SK-N-SH (cell line): ENCODE results near the gene EIF2D. TPM values are rescaled to one million over a fixed set of nuclear protein-coding genes. Genes with fewer than 3 reads are reported as not detected.

Experiments used
- CTCF ChIA-PET: fragments of 300-600, 350-600 bp; formaldehyde crosslinking; extraction: SDS; loops from one replicate; lab custom pipeline; 2021; lab: Yijun Ruan, JAX
- POLR2A ChIA-PET: fragments of 350-600 bp; sonication (Branson Sonifier 250); formaldehyde crosslinking; extraction: SDS; loops from one replicate; lab custom pipeline; 2020; ENCODE audit warnings: antibody characterized with exemption, inconsistent platforms; lab: Yijun Ruan, JAX
- DNase-seq: peaks from one replicate; pipeline ENCODE4 v3.0.0; 2012
- H2AFZ ChIP-seq: fragments of 200-600 bp; sonication (generic); 2 replicates; pipeline ENCODE4 v1.8.1; 2016; ENCODE audit warnings: antibody characterized with exemption, mild to moderate bottlenecking, low read depth
- H3F3A ChIP-seq: fragments of 200-600 bp; sonication (generic); replicated peaks from 2 replicates; pipeline ENCODE3; 2016; ENCODE audit warnings: antibody characterized with exemption, mild to moderate bottlenecking; ENCODE audit not compliant: insufficient read depth
- H3K27ac ChIP-seq, 2 experiments: fragments of 200-500 bp in 1 of 2; fragments of 200-600 bp in 1 of 2; sonication (Bioruptor generic) in 1 of 2; sonication (generic), shearing (Covaris generic) in 1 of 2; 2 replicates each; pipeline versions ENCODE4 v1.5.1 to v1.6.1; 2014 to 2016; ENCODE audit warnings: low read depth in 2 of 2, inconsistent platforms in 1 of 2, low read length in 1 of 2, mild to moderate bottlenecking in 1 of 2, mixed read lengths in 1 of 2
- H3K27me3 ChIP-seq: fragments of 200-600 bp; sonication (generic), shearing (Covaris generic); 2 replicates; pipeline ENCODE4 v1.6.1; 2016; ENCODE audit warnings: mixed run types; ENCODE audit not compliant: insufficient read depth
- H3K36me3 ChIP-seq, 2 experiments: fragments of 200-500 bp in 1 of 2; fragments of 200-600 bp in 1 of 2; sonication (Bioruptor generic) in 1 of 2; sonication (generic) in 1 of 2; replicated peaks in 1 of 2; 2 replicates each; pipeline versions ENCODE3 to v1.5.1; 2014 to 2016; ENCODE audit warnings: low read length in 1 of 2, mild to moderate bottlenecking in 1 of 2; ENCODE audit not compliant: insufficient read depth in 2 of 2, control insufficient read depth in 1 of 2
- H3K4me1 ChIP-seq, 2 experiments: fragments of 200-500 bp in 1 of 2; fragments of 200-600 bp in 1 of 2; sonication (Bioruptor generic) in 1 of 2; sonication (generic), shearing (Covaris generic) in 1 of 2; 2 replicates each; pipeline versions ENCODE4 v1.5.1 to v1.6.1; 2014 to 2016; ENCODE audit warnings: low read depth in 1 of 2, low read length in 1 of 2, mixed run types in 1 of 2; ENCODE audit not compliant: insufficient read depth in 2 of 2, control insufficient read depth in 1 of 2
- H3K4me2 ChIP-seq: fragments of 200-600 bp; sonication (generic), shearing (Covaris generic); 2 replicates; pipeline ENCODE4 v1.6.1; 2017; ENCODE audit warnings: mixed run types
- H3K4me3 ChIP-seq, 2 experiments: fragments of 200-500 bp in 1 of 2; fragments of 200-600 bp in 1 of 2; sonication (Bioruptor generic) in 1 of 2; sonication (generic), shearing (Covaris generic) in 1 of 2; 2 replicates each; pipeline versions ENCODE4 v1.5.1 to v1.8.1; 2014 to 2016; ENCODE audit warnings: low read depth in 2 of 2, inconsistent platforms in 1 of 2, low read length in 1 of 2, mild to moderate bottlenecking in 1 of 2, mixed read lengths in 1 of 2, moderate library complexity in 1 of 2
- H3K79me2 ChIP-seq: fragments of 200-600 bp; sonication (generic); 2 replicates; pipeline ENCODE4 v1.8.1; 2017; ENCODE audit warnings: mild to moderate bottlenecking; ENCODE audit not compliant: insufficient read depth
- H3K9ac ChIP-seq: fragments of 200-600 bp; sonication (generic); 2 replicates; pipeline ENCODE4 v1.6.1; 2017; ENCODE audit warnings: mixed run types
- H3K9me2 ChIP-seq: fragments of 200-600 bp; sonication (generic); 2 replicates; pipeline ENCODE4 v1.6.1; 2017; ENCODE audit warnings: mixed run types
- H3K9me3 ChIP-seq: fragments of 200-600 bp; sonication (generic); 2 replicates; pipeline ENCODE4 v1.6.1; 2017; ENCODE audit warnings: mixed run types, mild to moderate bottlenecking, moderate library complexity
- H4K20me1 ChIP-seq: fragments of 200-600 bp; sonication (generic); 2 replicates; pipeline ENCODE4 v1.6.1; 2017; ENCODE audit warnings: mild to moderate bottlenecking, mixed run types; ENCODE audit not compliant: insufficient read depth
- EP300 ChIP-seq, 2 experiments: IDR thresholded peaks; 2 replicates each; pipeline versions ENCODE4 v1.4.0 to v1.6.1; 2012; ENCODE audit warnings: borderline replicate concordance in 1 of 2, low read depth in 1 of 2, low read length in 1 of 2
- EZH2phosphoT487 ChIP-seq: fragments of 200-600 bp; sonication (generic); IDR thresholded peaks from 2 replicates; pipeline ENCODE4 v1.6.1; 2017; ENCODE audit warnings: low read depth, mixed run types, mild to moderate bottlenecking, antibody characterized with exemption, moderate library complexity, borderline replicate concordance
- FOXJ3 ChIP-seq: sonication (generic); formaldehyde crosslinking; IDR thresholded peaks from 2 replicates; pipeline ENCODE4 v1.5.1; 2020; ENCODE audit warnings: mild to moderate bottlenecking, missing genetic modification reagents
- FOXM1 ChIP-seq: IDR thresholded peaks from 2 replicates; pipeline ENCODE4 v1.4.0; 2012; ENCODE audit warnings: low read depth, mild to moderate bottlenecking
- GATA2 ChIP-seq: sonication (generic); formaldehyde crosslinking; IDR thresholded peaks from 2 replicates; pipeline ENCODE4 v1.5.0; 2020; ENCODE audit warnings: mild to moderate bottlenecking, missing genetic modification reagents
- MAX ChIP-seq: IDR thresholded peaks from 2 replicates; pipeline ENCODE4 v1.4.0; 2012; ENCODE audit warnings: low read depth
- MEF2A ChIP-seq: IDR thresholded peaks from 2 replicates; pipeline ENCODE4 v1.4.0; 2012; ENCODE audit warnings: low read depth, borderline replicate concordance
- MXI1 ChIP-seq: IDR thresholded peaks from 2 replicates; pipeline ENCODE4 v1.6.1; 2012; ENCODE audit warnings: mild to moderate bottlenecking, low read depth, low read length, improper control_type of control experiment
- NFIC ChIP-seq: IDR thresholded peaks from 2 replicates; pipeline ENCODE4 v1.4.0; 2012; ENCODE audit warnings: borderline replicate concordance
- POLR2AphosphoS5 ChIP-seq: IDR thresholded peaks from 2 replicates; pipeline ENCODE4 v1.6.1; 2012; ENCODE audit warnings: low read depth, low read length
- RCOR1 ChIP-seq: fragments of 150-350 bp; IDR thresholded peaks from 2 replicates; pipeline ENCODE4 v1.6.1; 2017; ENCODE audit warnings: antibody characterized with exemption, low read length
- REST ChIP-seq: IDR thresholded peaks from 2 replicates; pipeline ENCODE4 v1.6.1; 2012; ENCODE audit warnings: mild to moderate bottlenecking, low read depth, low read length, moderate library complexity
- TEAD4 ChIP-seq: IDR thresholded peaks from 2 replicates; pipeline ENCODE4 v1.4.0; 2012; ENCODE audit warnings: mild to moderate bottlenecking, borderline replicate concordance; ENCODE audit not compliant: insufficient read depth
- USF2 ChIP-seq: fragments of 150-350 bp; IDR thresholded peaks from 2 replicates; pipeline ENCODE4 v1.6.1; 2017; ENCODE audit warnings: antibody characterized with exemption, low read length, low read depth, borderline replicate concordance
- WGBS: methylation state at CpG from one replicate; pipeline ENCODE4 v1.1.6; 2017; ENCODE audit warnings: low lambda C conversion rate; 5-methylcytosine and 5-hydroxymethylcytosine counted together
- polyA plus RNA-seq, 3 experiments: library from polyadenylated mRNA; depleted of rRNA; stranded (reverse); fragments of >200 nt; gene quantifications; 2 replicates each; pipeline ENCODE4 v1.2.3, GENCODE V29; 2012
- TF ChIP-seq, protein P1 (sequence below): fragments of 200-600 bp; sonication (generic); IDR thresholded peaks from 2 replicates; pipeline ENCODE4 v1.6.1; 2017; ENCODE audit warnings: antibody characterized with exemption, mild to moderate bottlenecking, moderate library complexity

Gene EIF2D
- polyA plus RNA-seq, 1 of the 3 experiments (the other 2 are of a cell fraction) = 59.5 TPM

- POLR2A ChIA-PET = no interaction called here
- Histone ChIP-seq H3K4me1 (peaks cover 0 to 14% of the 10 kb centered on the region in 2 experiments; a peak in 3 of 4 replicates), H3K27me3 (no peaks in the 10 kb centered on the region), H3K9ac (no peak overlapping the region), H3K79me2 (no peaks in the 10 kb centered on the region), H3K36me3 (no peaks in the 10 kb centered on the region), H3F3A (no peaks in the 10 kb centered on the region), H3K4me3 (no peak overlapping the region), H3K9me3 (no peaks in the 10 kb centered on the region), H2AFZ (peak overlapping the region; percentile 10), H4K20me1 (no peaks in the 10 kb centered on the region), H3K9me2 (no peaks in the 10 kb centered on the region), H3K27ac (no peak overlapping the region), H3K4me2 (no peak overlapping the region)
- TF ChIP-seq USF2 (no peak), MXI1 (no peak), FOXM1 (no peak), RCOR1 (no peak), MAX (no peak), EP300 (IDR thresholded peaks at IDR 0.05; ENCODE audit: borderline replicate concordance in 1 of 2, low read depth in 1 of 2, low read length in 1 of 2) (no peak), TEAD4 (no peak), POLR2AphosphoS5 (no peak), MEF2A (no peak), REST (no peak), EZH2phosphoT487 (no peak), NFIC (no peak), GATA2 (CRISPR knock-in tag) (no peak), FOXJ3 (CRISPR knock-in tag) (no peak)
- TF ChIP-seq, protein P1, sequence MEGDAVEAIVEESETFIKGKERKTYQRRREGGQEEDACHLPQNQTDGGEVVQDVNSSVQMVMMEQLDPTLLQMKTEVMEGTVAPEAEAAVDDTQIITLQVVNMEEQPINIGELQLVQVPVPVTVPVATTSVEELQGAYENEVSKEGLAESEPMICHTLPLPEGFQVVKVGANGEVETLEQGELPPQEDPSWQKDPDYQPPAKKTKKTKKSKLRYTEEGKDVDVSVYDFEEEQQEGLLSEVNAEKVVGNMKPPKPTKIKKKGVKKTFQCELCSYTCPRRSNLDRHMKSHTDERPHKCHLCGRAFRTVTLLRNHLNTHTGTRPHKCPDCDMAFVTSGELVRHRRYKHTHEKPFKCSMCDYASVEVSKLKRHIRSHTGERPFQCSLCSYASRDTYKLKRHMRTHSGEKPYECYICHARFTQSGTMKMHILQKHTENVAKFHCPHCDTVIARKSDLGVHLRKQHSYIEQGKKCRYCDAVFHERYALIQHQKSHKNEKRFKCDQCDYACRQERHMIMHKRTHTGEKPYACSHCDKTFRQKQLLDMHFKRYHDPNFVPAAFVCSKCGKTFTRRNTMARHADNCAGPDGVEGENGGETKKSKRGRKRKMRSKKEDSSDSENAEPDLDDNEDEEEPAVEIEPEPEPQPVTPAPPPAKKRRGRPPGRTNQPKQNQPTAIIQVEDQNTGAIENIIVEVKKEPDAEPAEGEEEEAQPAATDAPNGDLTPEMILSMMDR = no peak
- 78% methylated on average over 9 of the region's 11 CpGs for WGBS
- DNase-seq = no peak
- CTCF ChIA-PET = interaction anchor here (0.7 to 3.2 kb wide), 8 partner anchors 8 to 96 kb away, joined by 3 to 17 read pairs (median 4); no protein-coding TSS in a partner anchor
Measured at GRCh38 chr1:206575165-206575893, 36.9 kb downstream of the EIF2D start.
